Activated CD4-positive, alpha-beta T cell treated with anti-CD3 and anti-CD28 coated beads for 36 hours (primary cell): ENCODE measurements around the gene ATP5ME. TPM values are rescaled to one million over a fixed set of nuclear protein-coding genes. Genes with fewer than 3 reads are reported as not detected.
A peak's percentile ranks its signal among the peaks of the same experiment; 100 is the strongest.

Experiments
- ATAC-seq: fragments of 200-7000 bp; cut with Tn5 transposase; one replicate; pipeline ENCODE4 v1.10.0; 2021; ENCODE audit warnings: mild to moderate bottlenecking, moderate library complexity
- CTCF ChIA-PET: fragments of 350-600 bp; sonication (Branson Sonifier 250); formaldehyde crosslinking; loops from one replicate; lab custom pipeline; 2021; ENCODE audit warnings: antibody characterized with exemption; lab: Charles Lee
- POLR2A ChIA-PET: fragments of 350-600 bp; sonication (Branson Sonifier 250); formaldehyde crosslinking; loops from one replicate; lab custom pipeline; 2021; ENCODE audit warnings: antibody characterized with exemption, inconsistent platforms; lab: Charles Lee
- DNase-seq: peaks from one replicate; pipeline ENCODE4 v3.0.0-alpha.2; 2020
- H3K27ac Mint-ChIP-seq: one replicate; pipeline ENCODE4 v1.8.0; 2021; ENCODE audit warnings: mixed read lengths
- H3K27me3 Mint-ChIP-seq: one replicate; pipeline ENCODE4 v1.8.0; 2021; ENCODE audit warnings: mixed read lengths
- H3K36me3 Mint-ChIP-seq: one replicate; pipeline ENCODE4 v1.8.0; 2021; ENCODE audit warnings: low read depth, mixed read lengths
- H3K4me1 Mint-ChIP-seq: one replicate; pipeline ENCODE4 v1.8.0; 2021; ENCODE audit warnings: mixed read lengths
- H3K4me3 Mint-ChIP-seq: one replicate; pipeline ENCODE4 v1.8.0; 2021; ENCODE audit warnings: mild to moderate bottlenecking, moderate library complexity, mixed read lengths
- H3K9me3 Mint-ChIP-seq: one replicate; pipeline ENCODE4 v1.8.0; 2021; ENCODE audit warnings: low read depth, mixed read lengths
- intact Hi-C, 2 experiments: fragments of 100-400 bp; cut with DNase I in 1 of 2; cut with micrococcal nuclease in 1 of 2; formaldehyde crosslinking; loops; one replicate each; pipeline versions ENCODE4 v1.14.2 to v1.15.1; 2022 to 2024; cut with DNase I, micrococcal nuclease
- total RNA-seq, 2 experiments: library from RNA; stranded (reverse); gene quantifications; one replicate each; pipeline ENCODE4 v1.2.3, GENCODE V29; 2021

ATP5ME gene, protein sequence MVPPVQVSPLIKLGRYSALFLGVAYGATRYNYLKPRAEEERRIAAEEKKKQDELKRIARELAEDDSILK
- 100 to 1,000 TPM; 147 to 210 TPM for total RNA-seq

DNA sequence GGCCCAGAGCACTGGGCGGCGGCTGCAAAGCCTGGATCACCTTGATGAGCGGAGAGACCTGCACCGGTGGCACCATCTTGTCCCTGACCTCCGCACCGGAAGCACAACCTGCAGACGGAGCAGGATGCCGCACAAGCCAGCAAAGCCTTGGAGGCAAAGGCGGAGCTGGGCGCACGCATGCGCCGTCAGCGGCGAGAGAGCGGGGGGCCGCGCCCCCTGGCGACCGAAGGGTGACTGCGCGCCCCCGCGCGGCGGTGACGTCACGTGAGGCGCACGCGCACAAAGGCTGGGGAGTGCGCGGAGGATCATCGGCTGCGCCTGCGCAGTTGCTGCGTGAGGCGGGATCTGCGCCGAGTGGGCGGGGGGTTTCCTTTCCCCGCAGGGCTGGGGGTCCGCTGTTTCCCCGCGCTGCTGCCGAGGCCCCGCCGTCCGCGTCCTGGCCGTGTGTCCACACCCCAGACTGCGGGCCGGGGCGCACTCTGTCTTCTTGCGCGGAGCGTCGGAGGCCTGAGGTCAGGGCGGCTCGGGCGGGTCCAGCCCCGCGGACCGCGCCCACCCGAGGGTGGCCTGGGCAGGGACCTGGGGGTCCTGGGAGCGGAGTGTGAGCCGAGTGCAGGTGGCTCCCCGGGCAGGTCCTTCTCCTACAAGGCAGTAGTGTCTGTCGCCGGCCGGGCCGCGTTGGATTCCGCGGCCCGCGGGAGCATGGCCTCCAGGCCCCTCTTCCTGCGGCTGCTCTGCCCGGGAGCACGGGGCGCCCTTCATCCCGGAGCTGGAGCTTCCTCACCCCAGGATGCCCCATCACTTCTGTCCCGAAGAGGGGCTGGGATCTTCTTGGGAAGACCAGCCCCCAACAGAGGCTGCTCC is at the start of gene ATP5ME, which contains the start of gene MYL5:
ATP5ME (minus strand) TSS at position 105 of the 864 bp plus-strand sequence; CDS start at position 76, 29 bp downstream.
MYL5 (plus strand) TSS at position 371 of the 864 bp plus-strand sequence. CDS start 3,485 bp downstream, outside the sequence.
- Mint-ChIP-seq H3K27me3 (no peaks in the 10 kb centered on the region), H3K4me1 (peaks cover 13% of the 10 kb centered on the region), H3K36me3 (peaks cover 21% of the 10 kb centered on the region), H3K27ac (peak within 1 kb of the TSS; percentile 84), H3K9me3 (no peaks in the 10 kb centered on the region), H3K4me3 (peak within 1 kb of the TSS; percentile 80)
- DNase-seq, result peak; percentile 98
- intact Hi-C loops, result loop anchor here (1.0 to 10.0 kb wide), 17 partner anchors 11 to 1200 kb away; partner anchors contain the start of genes PCGF3 (in 2 of the 2), GAK (in 1 of the 2), NSD2 (in 1 of the 2) and PIGG (in 1 of the 2)
- ATAC-seq, result peak; percentile 95
- POLR2A ChIA-PET, result interaction anchor here (0.7 to 1.0 kb wide), 2 partner anchors 10 to 73 kb away, joined by 3 to 8 read pairs; no protein-coding TSS in a partner anchor
- CTCF ChIA-PET, result interaction anchor here (0.5 to 0.6 kb wide), 2 partner anchors 72 to 125 kb away, joined by 4 read pairs; no protein-coding TSS in a partner anchor

DNA sequence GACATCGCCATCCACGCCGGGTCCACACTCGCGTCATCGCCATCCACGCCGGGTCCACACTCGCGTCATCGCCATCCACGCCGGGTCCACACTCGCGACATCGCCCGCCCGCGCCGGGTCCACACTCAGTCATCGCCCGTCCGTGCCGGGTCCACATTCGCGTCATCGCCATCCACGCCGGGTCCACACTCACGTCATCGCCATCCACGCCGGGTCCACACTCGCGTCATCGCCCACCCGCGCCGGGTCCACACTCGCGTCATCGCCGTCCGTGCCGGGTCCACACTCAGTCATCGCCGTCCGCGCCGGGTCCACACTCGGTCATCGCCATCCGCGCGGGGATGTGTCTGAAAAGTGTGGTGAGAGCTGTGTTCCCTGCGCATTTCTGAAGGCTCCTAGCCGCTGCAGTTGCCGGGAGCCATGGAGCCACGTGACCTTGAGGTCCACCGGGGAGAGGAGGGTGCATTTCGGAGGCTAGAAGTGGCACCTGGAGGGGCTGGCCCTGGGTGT is 48.8 kb upstream of the ATP5ME start:
- H3K9me3 Mint-ChIP-seq, result no peaks in the 10 kb centered on the region
- DNase-seq (no peak), ATAC-seq (no peak)
- peaks cover 13% of the 10 kb centered on the region for H3K4me1 Mint-ChIP-seq
- intact Hi-C loops, result no loop called here
- H3K36me3 Mint-ChIP-seq, result peaks cover 31% of the 10 kb centered on the region
- CTCF ChIA-PET, result no interaction called here
- H3K27ac Mint-ChIP-seq, result no peak overlapping the region
- POLR2A ChIA-PET, result no interaction called here
- H3K4me3 Mint-ChIP-seq, result no peak overlapping the region
- no peaks in the 10 kb centered on the region for H3K27me3 Mint-ChIP-seq

DNA sequence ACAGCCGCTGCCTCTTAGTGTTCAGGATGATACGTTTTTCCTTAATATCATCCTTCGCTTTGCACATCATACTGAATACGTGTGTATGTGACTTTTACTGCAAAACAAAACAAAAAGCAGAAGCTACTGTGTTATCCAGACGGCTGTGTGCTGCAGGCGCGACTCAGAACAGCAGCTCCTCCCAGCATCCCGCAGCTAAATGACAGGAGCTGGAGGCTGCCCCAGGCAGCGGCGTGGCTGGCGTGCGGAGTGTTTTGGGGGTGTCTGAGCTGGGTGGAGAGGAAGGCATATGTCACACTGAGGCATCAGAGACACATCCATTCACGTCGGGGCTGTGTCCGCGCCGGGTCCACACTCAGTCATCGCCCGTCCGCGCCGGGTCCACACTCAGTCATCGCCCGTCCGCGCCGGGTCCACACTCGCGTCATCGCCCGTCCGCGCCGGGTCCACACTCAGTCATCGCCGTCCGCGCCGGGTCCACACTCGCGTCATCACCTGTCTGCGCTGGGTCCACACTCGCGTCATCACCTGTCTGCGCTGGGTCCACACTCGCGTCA is 48.2 kb upstream of the ATP5ME start:
- ChIA-PET CTCF (interaction anchor here (0.7 kb wide), 1 partner anchor 65 kb away, joined by 3 read pairs; no protein-coding TSS in a partner anchor), POLR2A (no interaction called here)
- Mint-ChIP-seq H3K27ac (no peak overlapping the region), H3K4me3 (no peak overlapping the region), H3K36me3 (peaks cover 31% of the 10 kb centered on the region), H3K27me3 (no peaks in the 10 kb centered on the region), H3K4me1 (peaks cover 10% of the 10 kb centered on the region), H3K9me3 (no peaks in the 10 kb centered on the region)
- no peak for DNase-seq
- intact Hi-C loops, result no loop called here
- no peak for ATAC-seq

DNA sequence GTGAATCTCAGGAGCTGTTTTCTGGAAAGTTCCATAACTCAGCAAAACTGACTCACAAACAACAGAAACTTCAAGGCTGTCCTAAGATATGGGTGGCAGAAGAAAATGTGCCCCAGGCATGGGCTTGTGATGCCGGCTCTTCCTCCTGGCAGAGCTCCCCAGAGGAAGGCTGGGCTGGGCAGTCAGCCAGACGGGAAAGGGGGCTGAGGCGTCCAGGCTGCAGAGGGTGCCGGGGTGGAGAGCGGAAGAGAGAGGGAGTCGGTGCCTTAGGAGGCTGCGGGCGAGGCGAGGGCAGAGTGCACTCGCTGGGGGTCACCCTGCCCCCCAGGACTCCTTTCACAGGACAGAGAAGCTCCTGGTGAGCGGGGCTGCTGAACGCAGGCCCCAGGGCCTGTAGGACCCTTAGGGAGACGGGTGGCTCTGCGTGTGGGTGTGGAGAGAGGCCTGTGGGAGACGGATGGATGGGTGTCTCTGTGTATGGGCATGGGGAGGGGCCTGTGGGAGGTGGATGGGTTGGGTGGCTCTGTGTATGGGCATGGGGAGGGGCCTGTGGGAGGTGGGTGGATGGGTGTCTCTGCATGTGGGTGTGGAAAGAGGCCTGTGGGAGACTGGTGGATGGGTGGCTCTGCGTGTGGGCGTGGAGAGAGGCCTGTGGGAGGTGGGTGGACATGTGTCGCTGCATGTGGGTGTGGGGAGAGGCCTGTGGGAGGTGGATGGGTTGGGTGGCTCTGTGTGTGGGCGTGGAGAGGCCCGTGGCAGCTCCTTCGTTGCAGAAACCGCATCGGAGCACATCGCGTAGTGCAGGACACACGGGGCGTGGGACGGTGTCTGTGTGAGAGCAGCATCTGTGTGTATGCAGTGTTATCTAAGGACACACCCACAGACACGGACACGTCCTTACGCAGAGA is 47.4 kb upstream of the ATP5ME start:
- DNase-seq (no peak), ATAC-seq (no peak)
- intact Hi-C loops, result no loop called here
- no peak overlapping the region for H3K27ac Mint-ChIP-seq
- no peaks in the 10 kb centered on the region for H3K9me3 Mint-ChIP-seq
- ChIA-PET POLR2A (no interaction called here), CTCF (interaction anchor here (0.7 kb wide), 1 partner anchor 65 kb away, joined by 3 read pairs; no protein-coding TSS in a partner anchor)
- H3K4me1 Mint-ChIP-seq, result peaks cover 8% of the 10 kb centered on the region
- H3K36me3 Mint-ChIP-seq, result peaks cover 31% of the 10 kb centered on the region
- H3K27me3 Mint-ChIP-seq, result no peaks in the 10 kb centered on the region
- no peak overlapping the region for H3K4me3 Mint-ChIP-seq

DNA sequence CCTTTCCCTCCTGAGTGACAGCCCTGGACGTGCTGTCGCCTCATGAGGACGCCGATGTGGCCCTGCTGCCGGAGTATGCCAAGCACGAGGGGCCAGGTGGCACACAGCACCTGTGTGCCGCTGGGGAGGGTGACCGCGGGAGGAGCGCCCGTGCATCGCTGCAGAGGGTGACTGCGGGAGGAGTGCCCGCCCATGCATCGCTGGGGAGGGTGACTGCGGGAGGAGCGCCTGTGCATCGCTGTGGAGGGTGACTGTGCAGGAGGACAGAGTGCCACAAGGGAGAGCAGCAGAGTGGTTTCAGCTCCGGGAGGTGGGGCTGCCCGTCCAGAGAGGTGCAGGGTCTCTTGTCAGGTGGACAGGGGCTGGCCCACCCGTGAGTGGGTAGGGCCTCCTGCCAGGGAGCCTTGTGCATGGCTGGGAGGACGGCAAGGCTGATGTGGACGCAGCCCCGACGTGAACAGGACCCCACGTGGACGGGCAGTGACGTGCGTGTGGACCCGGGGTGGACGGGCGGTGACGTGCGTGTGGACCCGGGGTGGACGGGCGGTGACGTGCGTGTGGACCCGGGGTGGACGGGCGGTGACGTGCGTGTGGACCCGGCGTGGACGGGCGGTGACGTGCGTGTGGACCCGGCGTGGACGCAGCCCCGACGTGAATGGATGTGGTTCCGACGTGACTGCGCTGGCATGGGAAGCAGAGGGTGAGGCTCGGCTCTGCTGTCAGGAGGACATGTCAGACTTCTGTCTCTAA is 46.2 kb upstream of the ATP5ME start:
- ChIA-PET CTCF (no interaction called here), POLR2A (no interaction called here)
- H3K4me3 Mint-ChIP-seq, result no peak overlapping the region
- H3K4me1 Mint-ChIP-seq, result peaks cover 6% of the 10 kb centered on the region
- peaks cover 31% of the 10 kb centered on the region for H3K36me3 Mint-ChIP-seq
- no peak for DNase-seq
- H3K9me3 Mint-ChIP-seq, result no peaks in the 10 kb centered on the region
- H3K27me3 Mint-ChIP-seq, result no peaks in the 10 kb centered on the region
- no peak overlapping the region for H3K27ac Mint-ChIP-seq
- no peak for ATAC-seq
- intact Hi-C loops, result no loop called here

DNA sequence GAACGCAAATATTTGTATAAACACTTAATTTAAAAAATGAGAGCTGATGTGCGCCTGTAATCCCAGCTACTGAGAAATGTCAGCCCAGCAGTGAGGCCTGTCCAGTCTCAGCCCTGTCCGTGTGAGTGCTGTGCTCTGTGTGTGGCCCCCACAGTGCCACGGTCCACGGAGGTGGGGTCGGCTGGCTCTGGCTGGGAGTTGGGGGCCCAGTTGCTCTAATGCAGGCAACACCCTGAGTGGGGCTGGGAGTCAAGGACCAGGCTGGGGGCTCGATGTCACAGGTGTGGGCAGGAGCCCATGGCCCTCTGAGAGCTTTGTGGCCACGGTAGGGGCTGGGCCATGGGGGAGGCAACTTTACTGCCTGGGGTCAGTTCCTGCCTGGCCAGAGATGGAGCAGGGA is 44.4 kb upstream of the ATP5ME start:
- Mint-ChIP-seq H3K27me3 (no peaks in the 10 kb centered on the region), H3K36me3 (peaks cover 28% of the 10 kb centered on the region), H3K4me1 (peaks cover 4% of the 10 kb centered on the region), H3K27ac (no peak overlapping the region), H3K4me3 (no peak overlapping the region), H3K9me3 (no peaks in the 10 kb centered on the region)
- ATAC-seq (no peak), DNase-seq (no peak)
- ChIA-PET POLR2A (no interaction called here), CTCF (no interaction called here)
- intact Hi-C loops, result no loop called here

DNA sequence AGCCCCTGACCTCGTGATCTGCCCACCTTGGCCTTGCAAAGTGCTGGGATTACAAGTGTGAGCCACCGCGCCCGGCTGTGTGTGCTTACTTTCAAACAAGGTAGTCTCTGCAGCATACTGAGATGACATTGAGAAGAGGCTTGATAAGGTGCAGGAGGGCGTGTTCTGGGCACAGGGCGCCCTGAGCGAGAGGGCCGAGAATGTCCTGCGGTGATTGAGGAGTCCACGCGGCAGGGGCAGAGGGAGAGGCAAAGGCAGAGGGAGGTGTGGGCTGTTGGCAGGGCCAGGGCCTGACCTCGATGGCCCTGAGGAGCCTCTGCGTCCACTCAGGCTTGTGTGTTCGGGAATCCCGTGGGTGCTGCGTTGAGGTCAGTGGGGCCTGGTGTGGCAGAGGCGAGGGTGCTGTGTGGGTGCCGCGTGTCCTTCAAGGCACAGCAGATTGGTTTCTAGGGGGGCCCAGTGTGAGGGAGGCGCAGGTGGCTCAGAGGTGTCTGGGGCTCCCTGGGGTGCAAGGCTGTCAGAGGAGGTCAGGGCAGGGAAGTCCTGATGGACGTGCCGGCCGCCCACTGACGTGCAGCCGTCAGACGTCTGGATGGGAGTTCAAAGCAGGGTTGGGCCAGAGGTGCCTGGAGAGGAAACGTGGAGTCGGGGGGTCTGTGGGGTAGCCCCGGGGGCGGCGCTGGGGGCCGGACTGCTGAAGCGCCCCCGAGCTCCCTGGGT is 43.7 kb upstream of the ATP5ME start:
- no peak for ATAC-seq
- intact Hi-C loops, result no loop called here
- H3K9me3 Mint-ChIP-seq, result no peaks in the 10 kb centered on the region
- H3K36me3 Mint-ChIP-seq, result peaks cover 22% of the 10 kb centered on the region
- DNase-seq, result no peak
- peaks cover 4% of the 10 kb centered on the region for H3K4me1 Mint-ChIP-seq
- CTCF ChIA-PET, result no interaction called here
- no peak overlapping the region for H3K27ac Mint-ChIP-seq
- H3K27me3 Mint-ChIP-seq, result no peaks in the 10 kb centered on the region
- H3K4me3 Mint-ChIP-seq, result no peak overlapping the region
- POLR2A ChIA-PET, result no interaction called here

DNA sequence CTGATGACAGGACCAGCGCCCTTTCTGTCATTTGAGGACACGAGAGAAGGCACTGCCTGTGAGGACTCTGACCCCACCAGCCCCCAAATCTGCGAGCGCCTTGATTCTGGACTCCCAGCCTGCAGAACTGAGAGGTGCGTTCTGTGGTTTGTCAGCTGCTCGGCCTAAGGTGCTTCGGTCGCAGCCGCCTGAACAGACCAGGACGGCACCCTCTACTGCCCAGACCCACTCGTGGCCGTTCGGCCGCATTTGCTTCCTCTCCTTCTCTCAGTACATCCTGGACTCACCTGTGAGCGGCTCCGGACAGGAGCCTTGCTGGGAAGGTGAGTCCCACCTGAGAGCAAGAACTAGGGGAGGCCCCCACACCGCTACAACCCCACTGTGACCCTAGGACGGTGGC is 40.0 kb upstream of the ATP5ME start:
- H3K27ac Mint-ChIP-seq, result no peak overlapping the region
- H3K9me3 Mint-ChIP-seq, result no peaks in the 10 kb centered on the region
- ChIA-PET CTCF (no interaction called here), POLR2A (no interaction called here)
- DNase-seq, result no peak
- no peak overlapping the region for H3K4me3 Mint-ChIP-seq
- no peaks in the 10 kb centered on the region for H3K27me3 Mint-ChIP-seq
- no peak for ATAC-seq
- H3K4me1 Mint-ChIP-seq, result peaks cover 11% of the 10 kb centered on the region
- intact Hi-C loops, result no loop called here
- H3K36me3 Mint-ChIP-seq, result no peaks in the 10 kb centered on the region

DNA sequence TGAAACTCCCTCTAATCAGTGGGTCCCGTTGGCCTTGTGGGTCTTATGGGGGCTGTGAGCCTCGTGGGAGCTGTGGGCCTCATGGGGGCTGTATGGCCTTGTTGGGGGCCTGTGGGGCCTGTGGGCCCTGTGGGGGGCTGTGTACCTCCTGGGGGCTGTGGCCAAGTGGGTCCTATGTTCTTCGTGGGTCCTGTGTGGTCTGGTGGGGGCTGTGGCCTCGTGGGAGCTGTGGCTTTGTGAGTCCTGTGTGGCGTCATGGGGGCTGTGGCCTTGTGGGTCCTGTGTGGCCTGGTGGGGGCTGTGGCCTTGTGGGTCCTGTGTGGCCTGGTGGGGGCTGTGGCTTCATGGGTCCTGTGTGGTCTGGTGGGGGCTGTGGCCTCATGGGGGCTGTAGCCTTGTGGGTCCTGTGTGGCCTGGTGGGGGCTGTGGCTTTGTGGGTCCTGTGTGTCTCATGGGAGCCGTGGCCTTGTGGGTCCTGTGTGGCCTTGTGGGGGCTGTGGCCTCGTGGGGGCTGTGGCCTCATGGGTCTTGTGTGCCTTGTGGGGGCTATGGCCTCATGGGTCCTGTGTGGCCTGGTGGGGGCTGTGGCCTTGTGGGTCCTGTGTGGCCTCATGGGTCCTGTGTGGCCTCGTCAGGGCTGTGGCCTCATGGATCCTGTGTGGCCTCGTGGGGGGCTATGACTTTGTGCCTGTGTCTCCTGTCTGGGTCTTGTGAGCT is 39.0 kb upstream of the ATP5ME start:
- intact Hi-C loops, result no loop called here
- ChIA-PET CTCF (no interaction called here), POLR2A (no interaction called here)
- no peaks in the 10 kb centered on the region for H3K9me3 Mint-ChIP-seq
- ATAC-seq, result no peak
- no peak overlapping the region for H3K4me3 Mint-ChIP-seq
- H3K4me1 Mint-ChIP-seq, result peaks cover 17% of the 10 kb centered on the region
- no peak for DNase-seq
- no peak overlapping the region for H3K27ac Mint-ChIP-seq
- no peaks in the 10 kb centered on the region for H3K27me3 Mint-ChIP-seq
- H3K36me3 Mint-ChIP-seq, result no peaks in the 10 kb centered on the region
